IMR-90 (cell line): Measurements from ENCODE around the gene VSIR.

Experiments
- BHLHE40 ChIP-seq: fragments of 150-350 bp; IDR thresholded peaks from 2 replicates; pipeline ENCODE4 v1.6.1; 2016; ENCODE audit warnings: mild to moderate bottlenecking, low read depth, low read length
- CEBPB ChIP-seq: IDR thresholded peaks from 2 replicates; pipeline ENCODE4 v1.6.1; 2012; ENCODE audit warnings: low read depth, low read length, improper control_type of control experiment
- CHD1 ChIP-seq: IDR thresholded peaks from 2 replicates; pipeline ENCODE4 v1.6.1; 2012; ENCODE audit warnings: low read depth, low read length, improper control_type of control experiment
- CTCF ChIP-seq: conservative IDR thresholded peaks from 2 replicates; pipeline ENCODE4 v1.5.1; 2012; ENCODE audit warnings: mild to moderate bottlenecking, low read depth, low read length, improper control_type of control experiment
- MAFK ChIP-seq: IDR thresholded peaks from 2 replicates; pipeline ENCODE4 v1.6.1; 2012; ENCODE audit warnings: low read depth, low read length, improper control_type of control experiment
- MAZ ChIP-seq: IDR thresholded peaks from 2 replicates; pipeline ENCODE4 v1.6.1; 2012; ENCODE audit warnings: low read depth, mild to moderate bottlenecking, low read length, improper control_type of control experiment, moderate library complexity, borderline replicate concordance
- NFE2L2 ChIP-seq: fragments of 150-350 bp; IDR thresholded peaks from 2 replicates; pipeline ENCODE4 v1.6.1; 2016; ENCODE audit warnings: low read depth, mild to moderate bottlenecking, low read length
- POLR2A ChIP-seq: IDR thresholded peaks from 2 replicates; pipeline ENCODE4 v1.6.1; 2012; ENCODE audit warnings: mild to moderate bottlenecking, low read depth, low read length
- RAD21 ChIP-seq: IDR thresholded peaks from 2 replicates; pipeline ENCODE4 v1.6.1; 2012; ENCODE audit warnings: low read length, improper control_type of control experiment
- RFX5 ChIP-seq: IDR thresholded peaks from 2 replicates; pipeline ENCODE4 v1.8.0; 2012; ENCODE audit warnings: low read depth, mild to moderate bottlenecking, low read length, moderate library complexity
- SMC3 ChIP-seq: fragments of 150-350 bp; IDR thresholded peaks from 2 replicates; pipeline ENCODE4 v1.6.1; 2016; ENCODE audit warnings: low read depth, mild to moderate bottlenecking, antibody characterized with exemption, low read length, moderate library complexity
- TF ChIP-seq, protein P1 (sequence below): fragments of 150-350 bp; IDR thresholded peaks from 2 replicates; pipeline ENCODE4 v1.6.1; 2016; ENCODE audit warnings: low read depth, mild to moderate bottlenecking, low read length, moderate library complexity, borderline replicate concordance

DNA sequence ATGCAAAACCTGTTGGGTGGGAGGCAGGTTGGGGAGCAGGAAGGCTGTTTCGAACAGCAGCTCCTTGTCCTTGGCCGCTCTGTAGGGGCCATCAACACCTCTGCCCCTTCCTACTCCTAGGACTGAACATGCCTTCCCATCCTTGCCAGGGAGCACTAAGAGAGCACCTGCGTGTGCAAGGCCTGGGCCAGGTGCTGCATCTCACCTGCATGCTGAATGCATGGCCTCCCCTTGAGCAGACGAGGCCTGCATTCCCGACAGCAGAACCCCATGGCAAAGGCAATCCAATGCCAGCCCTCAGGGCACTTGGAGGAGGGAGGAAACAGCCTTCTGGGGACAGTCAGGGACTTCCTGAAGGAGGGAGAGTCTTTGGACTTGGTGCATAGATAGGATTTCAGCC is 11.0 kb downstream of the VSIR start:
- TF ChIP-seq CTCF (no peak), RFX5 (no peak), SMC3 (no peak), NFE2L2 (no peak), BHLHE40 (no peak), CHD1 (no peak), POLR2A (no peak), CEBPB (no peak), MAZ (no peak), RAD21 (no peak), MAFK (no peak)
- TF ChIP-seq, protein P1, sequence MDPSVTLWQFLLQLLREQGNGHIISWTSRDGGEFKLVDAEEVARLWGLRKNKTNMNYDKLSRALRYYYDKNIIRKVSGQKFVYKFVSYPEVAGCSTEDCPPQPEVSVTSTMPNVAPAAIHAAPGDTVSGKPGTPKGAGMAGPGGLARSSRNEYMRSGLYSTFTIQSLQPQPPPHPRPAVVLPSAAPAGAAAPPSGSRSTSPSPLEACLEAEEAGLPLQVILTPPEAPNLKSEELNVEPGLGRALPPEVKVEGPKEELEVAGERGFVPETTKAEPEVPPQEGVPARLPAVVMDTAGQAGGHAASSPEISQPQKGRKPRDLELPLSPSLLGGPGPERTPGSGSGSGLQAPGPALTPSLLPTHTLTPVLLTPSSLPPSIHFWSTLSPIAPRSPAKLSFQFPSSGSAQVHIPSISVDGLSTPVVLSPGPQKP, result no peak
